Neural progenitor cell (in vitro differentiated cells): Measurements from ENCODE around the gene SYNJ2.

Source experiments
- CTCF ChIP-seq: fragments of 200-600 bp; sonication (generic); IDR thresholded peaks from 2 replicates; pipeline ENCODE4 v1.5.1; 2017; ENCODE audit warnings: antibody characterized with exemption, mild to moderate bottlenecking
- EZH2phosphoT487 ChIP-seq: fragments of 200-600 bp; sonication (generic); IDR thresholded peaks from 2 replicates; pipeline ENCODE4 v1.6.1; 2017; ENCODE audit warnings: antibody characterized with exemption

- TF ChIP-seq CTCF (no peak), EZH2phosphoT487 (no peak)
Observed at GRCh38 chr6:157954150-157955117, 27.2 kb upstream of the SYNJ2 start.
